ENCODE measurements around the gene RAI1. TPM values are rescaled to one million over a fixed set of nuclear protein-coding genes. Genes with fewer than 3 reads are reported as not detected.

Gene RAI1
- polyA plus RNA-seq, 2 of the 4 experiments (the other 2 are of a cell fraction) = 3.5 to 23.8 TPM

DNA sequence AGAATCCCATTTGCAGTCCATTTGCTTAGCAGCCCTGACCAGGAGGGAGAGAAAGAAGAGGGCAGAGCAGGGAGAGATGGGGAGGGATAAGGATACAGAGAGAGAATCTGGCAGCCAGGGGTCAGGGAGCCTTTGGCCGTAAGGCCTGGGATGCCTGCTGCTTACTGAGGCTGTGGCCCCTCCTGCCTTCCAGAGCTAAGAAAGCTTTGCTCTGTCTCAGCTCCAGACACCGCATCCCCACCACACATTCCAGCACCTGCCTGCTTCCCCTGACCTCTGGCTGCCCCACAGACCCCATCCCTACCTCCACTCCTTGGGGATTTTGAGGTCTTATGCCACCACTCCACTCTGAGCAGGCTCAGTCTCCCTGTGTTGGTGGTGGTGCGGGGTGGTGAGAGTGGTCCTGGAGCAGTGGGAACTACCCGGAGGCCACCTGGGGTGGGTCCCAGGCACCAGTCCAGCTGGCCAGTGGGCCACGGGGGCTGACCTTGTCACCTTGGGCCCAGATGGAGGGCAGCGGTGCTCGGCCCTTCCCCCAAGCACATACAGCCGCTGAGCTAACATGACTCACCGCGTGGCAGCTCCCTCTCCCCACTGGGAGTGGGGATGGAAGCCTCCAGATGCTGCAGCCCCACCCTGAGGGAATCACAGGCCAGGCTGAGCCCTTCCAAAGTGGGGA lies 58.3 kb downstream of the RAI1 start:
- POLR2A ChIA-PET = no interaction called here
- Histone ChIP-seq H3K9me3 (no peaks in the 10 kb centered on the region), H3K27ac (peak overlapping the region; percentile 87 to 97), H3K4me3 (0 out of 3 replicates have a peak overlapping the region, but pooled peaks have one; percentile 4), H3K4me1 (peaks cover 74% of the 10 kb centered on the region), H3K4me2 (peak overlapping the region; percentile 83)
- DNase-seq (ENCODE audit: low read depth in 1 of 2, low spot score in 1 of 2) = peak; percentile 52 to 88
- FAIRE-seq = peak; percentile 68
- WGBS (ENCODE audit: missing lambda C conversion rate) = 14% methylated on average over 9 of the region's 10 CpGs
- CTCF ChIA-PET = interaction anchor here (0.6 to 3.4 kb wide), 16 partner anchors 9 to 180 kb away, joined by 3 to 22 read pairs (median 4); no protein-coding TSS in a partner anchor
- ATAC-seq = peak; percentile 54 to 66
- TF ChIP-seq GATA3 (IDR thresholded peaks at IDR 0.05; ENCODE audit: borderline replicate concordance) = peak; percentile 54; the same call in 1 of the 2 replicates
- no peak for TF ChIP-seq TP53 (CRISPR knock-in tag; IDR thresholded peaks at IDR 0.05)
- TF ChIP-seq BHLHE40 (IDR thresholded peaks at IDR 0.05; ENCODE audit: low read depth, low read length) = no peak
- peak; percentile 90 for TF ChIP-seq ESRRA (IDR thresholded peaks at IDR 0.05; ENCODE audit: borderline replicate concordance, low read length)
- TF ChIP-seq RARB (CRISPR knock-in tag; IDR thresholded peaks at IDR 0.05) = no peak
- TF ChIP-seq, protein P1, sequence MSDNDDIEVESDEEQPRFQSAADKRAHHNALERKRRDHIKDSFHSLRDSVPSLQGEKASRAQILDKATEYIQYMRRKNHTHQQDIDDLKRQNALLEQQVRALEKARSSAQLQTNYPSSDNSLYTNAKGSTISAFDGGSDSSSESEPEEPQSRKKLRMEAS (IDR thresholded peaks at IDR 0.05) = peak; percentile 86
- no peak for TF ChIP-seq MAFK (IDR thresholded peaks at IDR 0.05; ENCODE audit: partially characterized antibody)
- TF ChIP-seq NFE2L2 (conservative IDR thresholded peaks at IDR 0.05; ENCODE audit: low read length) = no peak
- no peak for TF ChIP-seq HOXB5 (CRISPR knock-in tag; IDR thresholded peaks at IDR 0.05)
- no peak for TF ChIP-seq FOXS1 (CRISPR knock-in tag; IDR thresholded peaks at IDR 0.05)
- TF ChIP-seq HOXB13 (CRISPR knock-in tag; IDR thresholded peaks at IDR 0.05; ENCODE audit: low read depth) = no peak
- TF ChIP-seq, protein P2, sequence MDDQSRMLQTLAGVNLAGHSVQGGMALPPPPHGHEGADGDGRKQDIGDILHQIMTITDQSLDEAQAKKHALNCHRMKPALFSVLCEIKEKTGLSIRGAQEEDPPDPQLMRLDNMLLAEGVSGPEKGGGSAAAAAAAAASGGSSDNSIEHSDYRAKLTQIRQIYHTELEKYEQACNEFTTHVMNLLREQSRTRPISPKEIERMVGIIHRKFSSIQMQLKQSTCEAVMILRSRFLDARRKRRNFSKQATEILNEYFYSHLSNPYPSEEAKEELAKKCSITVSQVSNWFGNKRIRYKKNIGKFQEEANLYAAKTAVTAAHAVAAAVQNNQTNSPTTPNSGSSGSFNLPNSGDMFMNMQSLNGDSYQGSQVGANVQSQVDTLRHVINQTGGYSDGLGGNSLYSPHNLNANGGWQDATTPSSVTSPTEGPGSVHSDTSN (IDR thresholded peaks at IDR 0.05) = no peak
- no peak for TF ChIP-seq FOSB (CRISPR knock-in tag; IDR thresholded peaks at IDR 0.05)
- no peak for TF ChIP-seq NPAS2 (CRISPR knock-in tag; IDR thresholded peaks at IDR 0.05; ENCODE audit: borderline replicate concordance)
- no peak for TF ChIP-seq CEBPB (IDR thresholded peaks at IDR 0.05)
- no peak for TF ChIP-seq JUNB (IDR thresholded peaks at IDR 0.05)
- TF ChIP-seq ZC3H11A (IDR thresholded peaks at IDR 0.05) = no peak
- no peak for TF ChIP-seq KDM1A (IDR thresholded peaks at IDR 0.05; ENCODE audit: low read depth)
- peak; percentile 71; the same call in 1 of the 2 replicates for TF ChIP-seq FOSL2 (IDR thresholded peaks at IDR 0.05)
- peak; percentile 89 for TF ChIP-seq FOSL2 (CRISPR knock-in tag; IDR thresholded peaks at IDR 0.05)
- TF ChIP-seq, protein P3, sequence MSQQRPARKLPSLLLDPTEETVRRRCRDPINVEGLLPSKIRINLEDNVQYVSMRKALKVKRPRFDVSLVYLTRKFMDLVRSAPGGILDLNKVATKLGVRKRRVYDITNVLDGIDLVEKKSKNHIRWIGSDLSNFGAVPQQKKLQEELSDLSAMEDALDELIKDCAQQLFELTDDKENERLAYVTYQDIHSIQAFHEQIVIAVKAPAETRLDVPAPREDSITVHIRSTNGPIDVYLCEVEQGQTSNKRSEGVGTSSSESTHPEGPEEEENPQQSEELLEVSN (IDR thresholded peaks at IDR 0.05; ENCODE audit: borderline replicate concordance, low read depth) = no peak
- no peak for TF ChIP-seq ZFP36 (IDR thresholded peaks at IDR 0.05; ENCODE audit: borderline replicate concordance, partially characterized antibody)
- 0 out of 2 replicates have a peak, but pooled peaks have one; percentile 32 for TF ChIP-seq MYC (IDR thresholded peaks at IDR 0.05; ENCODE audit: borderline replicate concordance, low read length)
- TF ChIP-seq SREBF2 (IDR thresholded peaks at IDR 0.05) = no peak
- TF ChIP-seq RFX5 (IDR thresholded peaks at IDR 0.05) = no peak
- peak in 1 of 2 experiments; percentile 56; a peak in 2 of 5 replicates for TF ChIP-seq JUN (IDR thresholded peaks at IDR 0.05)
- TF ChIP-seq EP300 (IDR thresholded peaks at IDR 0.05) = no peak
- TF ChIP-seq EHF (CRISPR knock-in tag; IDR thresholded peaks at IDR 0.05) = no peak
- no peak for TF ChIP-seq HEYL (CRISPR knock-in tag; IDR thresholded peaks at IDR 0.05)
- no peak for TF ChIP-seq POLR2AphosphoS2 (conservative IDR thresholded peaks at IDR 0.05; ENCODE audit: low read length)
- TF ChIP-seq, protein P4, sequence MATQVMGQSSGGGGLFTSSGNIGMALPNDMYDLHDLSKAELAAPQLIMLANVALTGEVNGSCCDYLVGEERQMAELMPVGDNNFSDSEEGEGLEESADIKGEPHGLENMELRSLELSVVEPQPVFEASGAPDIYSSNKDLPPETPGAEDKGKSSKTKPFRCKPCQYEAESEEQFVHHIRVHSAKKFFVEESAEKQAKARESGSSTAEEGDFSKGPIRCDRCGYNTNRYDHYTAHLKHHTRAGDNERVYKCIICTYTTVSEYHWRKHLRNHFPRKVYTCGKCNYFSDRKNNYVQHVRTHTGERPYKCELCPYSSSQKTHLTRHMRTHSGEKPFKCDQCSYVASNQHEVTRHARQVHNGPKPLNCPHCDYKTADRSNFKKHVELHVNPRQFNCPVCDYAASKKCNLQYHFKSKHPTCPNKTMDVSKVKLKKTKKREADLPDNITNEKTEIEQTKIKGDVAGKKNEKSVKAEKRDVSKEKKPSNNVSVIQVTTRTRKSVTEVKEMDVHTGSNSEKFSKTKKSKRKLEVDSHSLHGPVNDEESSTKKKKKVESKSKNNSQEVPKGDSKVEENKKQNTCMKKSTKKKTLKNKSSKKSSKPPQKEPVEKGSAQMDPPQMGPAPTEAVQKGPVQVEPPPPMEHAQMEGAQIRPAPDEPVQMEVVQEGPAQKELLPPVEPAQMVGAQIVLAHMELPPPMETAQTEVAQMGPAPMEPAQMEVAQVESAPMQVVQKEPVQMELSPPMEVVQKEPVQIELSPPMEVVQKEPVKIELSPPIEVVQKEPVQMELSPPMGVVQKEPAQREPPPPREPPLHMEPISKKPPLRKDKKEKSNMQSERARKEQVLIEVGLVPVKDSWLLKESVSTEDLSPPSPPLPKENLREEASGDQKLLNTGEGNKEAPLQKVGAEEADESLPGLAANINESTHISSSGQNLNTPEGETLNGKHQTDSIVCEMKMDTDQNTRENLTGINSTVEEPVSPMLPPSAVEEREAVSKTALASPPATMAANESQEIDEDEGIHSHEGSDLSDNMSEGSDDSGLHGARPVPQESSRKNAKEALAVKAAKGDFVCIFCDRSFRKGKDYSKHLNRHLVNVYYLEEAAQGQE (IDR thresholded peaks at IDR 0.05) = no peak
- peak; percentile 18 to 27; a peak in 2 of 5 replicates for TF ChIP-seq RAD21 (conservative IDR thresholded peaks at IDR 0.05 in 1 of 2, IDR thresholded peaks at IDR 0.05 in 1 of 2)
- TF ChIP-seq PHF8 (IDR thresholded peaks at IDR 0.05; ENCODE audit: borderline replicate concordance, low read depth) = no peak
- no peak for TF ChIP-seq KDM5A (IDR thresholded peaks at IDR 0.05)
- no peak for TF ChIP-seq ZSCAN20 (CRISPR knock-in tag; IDR thresholded peaks at IDR 0.05)
- TF ChIP-seq CBX2 (IDR thresholded peaks at IDR 0.05; ENCODE audit: borderline replicate concordance, low read depth) = no peak
- TF ChIP-seq, protein P5, sequence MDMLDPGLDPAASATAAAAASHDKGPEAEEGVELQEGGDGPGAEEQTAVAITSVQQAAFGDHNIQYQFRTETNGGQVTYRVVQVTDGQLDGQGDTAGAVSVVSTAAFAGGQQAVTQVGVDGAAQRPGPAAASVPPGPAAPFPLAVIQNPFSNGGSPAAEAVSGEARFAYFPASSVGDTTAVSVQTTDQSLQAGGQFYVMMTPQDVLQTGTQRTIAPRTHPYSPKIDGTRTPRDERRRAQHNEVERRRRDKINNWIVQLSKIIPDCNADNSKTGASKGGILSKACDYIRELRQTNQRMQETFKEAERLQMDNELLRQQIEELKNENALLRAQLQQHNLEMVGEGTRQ (IDR thresholded peaks at IDR 0.05) = no peak
- no peak for TF ChIP-seq HOXA7 (CRISPR knock-in tag; IDR thresholded peaks at IDR 0.05)

All from A549 (cell line).